Lung (tissue), 12 donors: ENCODE measurements around the gene MIER1. TPM values are rescaled to one million over a fixed set of nuclear protein-coding genes. Genes with fewer than 3 reads are reported as not detected.

ENCODE experiments used
- ATAC-seq: fragments of 200-7000 bp; cut with Tn5 transposase; one replicate; pipeline ENCODE4 v1.9.1; 2020; ENCODE audit warnings: moderate number of reproducible peaks; ENCODE audit not compliant: insufficient read depth, low FRiP score
- DNase-seq, 3 donors: peaks; one replicate each; pipeline ENCODE4 v3.0.0-alpha.2; 2013 to 2017
- H3K27ac ChIP-seq, 2 donors: one replicate each; pipeline ENCODE4 v1.5.1; 2013; ENCODE audit warnings: mild to moderate bottlenecking in 2 of 2, moderate library complexity in 2 of 2, control low read depth in 1 of 2, inconsistent platforms in 1 of 2, low read depth in 1 of 2, low read length in 1 of 2
- H3K27me3 ChIP-seq, 3 donors: one replicate each; pipeline ENCODE4 v1.5.1; 2013; ENCODE audit warnings: low read length in 2 of 3; ENCODE audit not compliant: control insufficient read depth in 3 of 3, insufficient read depth in 3 of 3
- H3K36me3 ChIP-seq, 4 donors: one replicate each; pipeline ENCODE4 v1.5.1; 2013; ENCODE audit warnings: low read length in 4 of 4, mild to moderate bottlenecking in 1 of 4, moderate library complexity in 1 of 4; ENCODE audit not compliant: control insufficient read depth in 4 of 4, insufficient read depth in 4 of 4
- H3K4me1 ChIP-seq, 5 donors: one replicate each; pipeline ENCODE4 v1.5.1; 2013; ENCODE audit warnings: low read length in 5 of 5, mild to moderate bottlenecking in 2 of 5, moderate library complexity in 1 of 5; ENCODE audit not compliant: control insufficient read depth in 5 of 5, insufficient read depth in 5 of 5
- H3K4me3 ChIP-seq: one replicate; pipeline ENCODE4 v1.5.1; 2013; ENCODE audit warnings: mild to moderate bottlenecking, control low read depth, moderate library complexity
- H3K9ac ChIP-seq, 2 donors: one replicate each; pipeline ENCODE4 v1.5.1; 2013; ENCODE audit warnings: low read length in 2 of 2, control low read depth in 1 of 2; ENCODE audit not compliant: insufficient read depth in 1 of 2
- H3K9me3 ChIP-seq, 4 donors: one replicate each; pipeline ENCODE4 v1.5.1; 2013; ENCODE audit warnings: low read length in 3 of 4, mild to moderate bottlenecking in 1 of 4, moderate library complexity in 1 of 4; ENCODE audit not compliant: control insufficient read depth in 4 of 4, insufficient read depth in 3 of 4
- WGBS, 2 donors: extraction: QIAGEN DNeasy Blood & Tissue Kit; methylation state at CpG; one replicate each; pipeline ENCODE4 v1.1.7; 2013; 5-methylcytosine and 5-hydroxymethylcytosine counted together
- polyA plus RNA-seq, 2 donors: library from polyadenylated mRNA; stranded (reverse); fragments of 200-250 nt; gene quantifications; one replicate each; pipeline ENCODE4 v1.2.1, GENCODE V29; 2013
- total RNA-seq, 2 donors: library from RNA; depleted of rRNA in 1 of 2; stranded (reverse); fragments of >200 nt in 1 of 2; gene quantifications; one replicate each; pipeline ENCODE4 v1.2.1, GENCODE V29; 2014 to 2021
- TF ChIP-seq, protein P1 (sequence below): IDR thresholded peaks from 2 replicates; pipeline ENCODE4 v1.5.1; 2012; ENCODE audit warnings: mild to moderate bottlenecking; ENCODE audit errors: control extremely low read depth, extremely low read depth
- donor health status: control.
- donor health status: control.
- donor health status: Bipolar disorder and iron deficiency.
- donor health status: healthy.
- donor health status: DM: yes; HTN: yes; CAD: no.

Gene MIER1
- total and polyA plus RNA-seq, 4 donors, result 12.6 to 42.4 (median 21.5) TPM

DNA sequence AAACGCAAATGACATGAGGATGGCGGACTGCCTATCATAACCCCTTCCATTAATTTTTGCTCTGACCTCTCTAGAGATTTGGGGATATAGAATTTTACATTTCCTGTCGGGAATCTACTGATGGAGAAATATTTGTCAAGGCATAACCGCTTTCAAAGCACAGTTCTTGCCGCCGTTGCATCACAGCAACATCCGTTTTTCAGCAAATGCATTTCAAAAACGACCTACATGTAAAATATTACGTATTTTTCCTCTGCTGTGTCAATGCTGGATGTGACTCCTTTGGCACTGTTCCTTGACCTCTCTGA, 4.9 kb downstream of the MIER1 start:
- peaks cover 2 to 31% (median 6%) of the 10 kb centered on the region in 5 donors for H3K4me1 ChIP-seq
- H3K9ac ChIP-seq, result peak overlapping the region; percentile 39 to 97
- ATAC-seq, result no peak
- H3K27ac ChIP-seq, result peak overlapping the region; percentile 98
- H3K27me3 ChIP-seq, result no peaks in the 10 kb centered on the region
- no peaks in the 10 kb centered on the region for H3K36me3 ChIP-seq
- H3K9me3 ChIP-seq, result no peaks in the 10 kb centered on the region
- TF ChIP-seq, protein P1, sequence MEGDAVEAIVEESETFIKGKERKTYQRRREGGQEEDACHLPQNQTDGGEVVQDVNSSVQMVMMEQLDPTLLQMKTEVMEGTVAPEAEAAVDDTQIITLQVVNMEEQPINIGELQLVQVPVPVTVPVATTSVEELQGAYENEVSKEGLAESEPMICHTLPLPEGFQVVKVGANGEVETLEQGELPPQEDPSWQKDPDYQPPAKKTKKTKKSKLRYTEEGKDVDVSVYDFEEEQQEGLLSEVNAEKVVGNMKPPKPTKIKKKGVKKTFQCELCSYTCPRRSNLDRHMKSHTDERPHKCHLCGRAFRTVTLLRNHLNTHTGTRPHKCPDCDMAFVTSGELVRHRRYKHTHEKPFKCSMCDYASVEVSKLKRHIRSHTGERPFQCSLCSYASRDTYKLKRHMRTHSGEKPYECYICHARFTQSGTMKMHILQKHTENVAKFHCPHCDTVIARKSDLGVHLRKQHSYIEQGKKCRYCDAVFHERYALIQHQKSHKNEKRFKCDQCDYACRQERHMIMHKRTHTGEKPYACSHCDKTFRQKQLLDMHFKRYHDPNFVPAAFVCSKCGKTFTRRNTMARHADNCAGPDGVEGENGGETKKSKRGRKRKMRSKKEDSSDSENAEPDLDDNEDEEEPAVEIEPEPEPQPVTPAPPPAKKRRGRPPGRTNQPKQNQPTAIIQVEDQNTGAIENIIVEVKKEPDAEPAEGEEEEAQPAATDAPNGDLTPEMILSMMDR, result no peak
- H3K4me3 ChIP-seq, result peak overlapping the region; percentile 82
- 9 to 12% methylated on average over 9 of the region's 9 CpGs for WGBS, 2 donors
- DNase-seq, result no peak

DNA sequence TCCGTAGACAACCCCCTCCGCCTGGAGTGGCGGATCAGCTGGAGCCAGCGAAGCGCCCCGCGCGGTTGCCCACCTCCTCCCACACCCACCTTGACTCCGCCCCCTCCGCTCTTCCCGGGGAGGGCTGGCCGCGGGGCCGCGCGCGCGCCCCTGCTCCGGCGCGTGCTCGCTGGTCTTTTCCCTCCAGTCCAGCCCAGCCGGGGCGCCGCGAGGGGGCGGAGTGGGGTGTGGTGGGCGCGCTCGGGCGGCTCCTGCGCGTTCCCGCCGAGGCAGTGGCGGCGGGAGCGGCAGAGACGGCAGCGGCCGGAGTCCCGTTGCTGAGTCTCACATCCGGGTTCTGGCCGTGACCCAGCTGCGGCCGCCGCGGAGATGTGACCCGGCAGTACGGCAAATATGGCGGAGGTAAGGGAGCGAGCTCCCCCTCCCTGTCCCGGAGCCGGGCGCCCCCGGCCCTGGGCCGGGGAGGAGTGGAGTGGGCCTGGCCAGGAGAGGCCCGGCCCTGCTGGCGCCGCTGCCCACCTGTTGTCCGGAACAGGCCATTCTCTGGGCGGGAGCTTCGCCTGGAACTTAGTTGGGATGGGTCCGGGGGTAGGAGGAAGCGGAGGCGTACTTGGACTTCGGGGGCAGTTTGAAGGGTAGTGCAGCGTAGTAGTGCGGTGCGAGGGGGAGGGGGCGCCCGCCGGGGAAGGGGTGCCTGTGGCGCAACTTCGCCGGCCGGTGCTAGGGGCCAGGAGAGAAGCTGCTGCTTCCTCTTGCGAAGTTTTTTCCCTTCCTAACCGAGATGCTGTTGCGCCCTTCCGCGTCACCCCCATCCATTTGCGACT, 5.4 kb downstream of the MIER1 start:
- Histone ChIP-seq H3K36me3 (no peaks in the 10 kb centered on the region), H3K27ac (peak overlapping the region; percentile 98), H3K9ac (peak overlapping the region; percentile 63 to 97), H3K4me3 (peak overlapping the region; percentile 82), H3K27me3 (no peaks in the 10 kb centered on the region), H3K4me1 (peaks cover 2 to 31% (median 6%) of the 10 kb centered on the region in 5 donors), H3K9me3 (no peaks in the 10 kb centered on the region)
- WGBS, 2 donors, result 0 to 1% methylated on average over 62 to 83 of the region's 83 CpGs
- peak; percentile 86 for ATAC-seq
- DNase-seq, result peak; percentile 96 to 97 (median 96)
- TF ChIP-seq, protein P1, result peak; percentile 24

DNA sequence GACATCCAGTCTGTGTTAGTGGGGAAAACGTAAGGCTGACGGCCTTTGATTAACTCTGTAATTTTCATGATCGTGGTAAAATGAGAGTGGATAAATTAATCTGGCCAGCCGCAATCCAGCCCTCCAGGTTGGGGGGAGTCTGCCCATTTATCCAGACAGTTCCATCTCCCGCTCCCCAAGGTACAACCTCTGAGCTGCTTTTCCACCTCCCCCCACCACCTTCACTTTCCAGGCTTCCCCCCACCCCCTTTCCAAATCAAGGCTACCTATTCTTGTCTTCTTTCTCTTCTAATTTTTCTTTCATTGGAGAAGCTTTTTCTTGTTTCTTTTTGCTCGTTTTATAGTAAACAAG, 6.0 kb downstream of the MIER1 start:
- Histone ChIP-seq H3K27me3 (no peaks in the 10 kb centered on the region), H3K9ac (peak overlapping the region; percentile 63 to 90), H3K4me3 (peak overlapping the region; percentile 82), H3K4me1 (peaks cover 2 to 28% (median 6%) of the 10 kb centered on the region in 5 donors), H3K36me3 (no peaks in the 10 kb centered on the region), H3K9me3 (no peaks in the 10 kb centered on the region), H3K27ac (peak overlapping the region; percentile 98)
- WGBS, 2 donors, result 1% methylated on average over 6 of the region's 6 CpGs
- TF ChIP-seq, protein P1, result no peak
- ATAC-seq (no peak), DNase-seq (no peak)
